Keratinocyte (primary cell): ENCODE measurements around the gene TMEM132E. TPM values are rescaled to one million over a fixed set of nuclear protein-coding genes. Genes with fewer than 3 reads are reported as not detected.

Source experiments
- DNase-seq: peaks from one replicate; pipeline ENCODE4 v3.0.0-alpha.2; 2011; ENCODE audit warnings: low read depth, missing footprints, low spot score
- FAIRE-seq: peaks from 2 replicates; lab custom pipeline; 2011; peaks lifted over from hg19 to GRCh38; lab: Jason Lieb, UNC
- H2AFZ ChIP-seq: 2 replicates; pipeline ENCODE4 v1.6.0; 2012; ENCODE audit warnings: low read length, control low read depth, inconsistent platforms; ENCODE audit not compliant: control insufficient read depth
- H3K27ac ChIP-seq: 2 replicates; pipeline ENCODE4 v1.5.1; 2011; ENCODE audit warnings: low read length; ENCODE audit not compliant: control insufficient read depth, insufficient read depth
- H3K27me3 ChIP-seq: 3 replicates; pipeline ENCODE4 v1.6.0; 2011; ENCODE audit warnings: low read length; ENCODE audit not compliant: control insufficient read depth, insufficient read depth; ENCODE audit errors: extremely low read depth
- H3K36me3 ChIP-seq, 2 experiments: 2 replicates in 1 of 2; 3 replicates in 1 of 2; pipeline ENCODE4 v1.5.1; 2011; ENCODE audit warnings: low read length in 2 of 2, mild to moderate bottlenecking in 1 of 2; ENCODE audit not compliant: control insufficient read depth in 2 of 2, insufficient read depth in 2 of 2; ENCODE audit errors: extremely low read depth in 1 of 2
- H3K4me1 ChIP-seq: 3 replicates; pipeline ENCODE4 v1.5.1; 2011; ENCODE audit warnings: low read length; ENCODE audit not compliant: control insufficient read depth, insufficient read depth; ENCODE audit errors: extremely low read depth
- H3K4me2 ChIP-seq: 3 replicates; pipeline ENCODE4 v1.6.0; 2011; ENCODE audit warnings: low read depth, low read length; ENCODE audit not compliant: control insufficient read depth, insufficient read depth; ENCODE audit errors: extremely low read depth
- H3K4me3 ChIP-seq, 3 experiments: fragments of 200-600 bp in 1 of 3; sonication (generic) in 1 of 3; 2 replicates in 2 of 3; 3 replicates in 1 of 3; pipeline ENCODE4 v1.5.1; 2011 to 2016; ENCODE audit warnings: low read length in 3 of 3, mild to moderate bottlenecking in 3 of 3, control low read depth in 2 of 3, inconsistent platforms in 1 of 3, low read depth in 1 of 3, mixed read lengths in 1 of 3, mixed run types in 1 of 3, moderate library complexity in 1 of 3; ENCODE audit not compliant: control insufficient read depth in 2 of 3, insufficient read depth in 2 of 3; ENCODE audit errors: extremely low read depth in 1 of 3
- H3K79me2 ChIP-seq: 2 replicates; pipeline ENCODE4 v1.6.0; 2012; ENCODE audit warnings: low read length; ENCODE audit not compliant: control insufficient read depth, insufficient read depth
- H3K9ac ChIP-seq: 3 replicates; pipeline ENCODE4 v1.6.0; 2011; ENCODE audit warnings: low read length; ENCODE audit not compliant: control insufficient read depth, insufficient read depth; ENCODE audit errors: extremely low read depth
- H3K9me1 ChIP-seq: 3 replicates; pipeline ENCODE4 v1.6.0; 2011; ENCODE audit warnings: low read length; ENCODE audit not compliant: control insufficient read depth, insufficient read depth; ENCODE audit errors: extremely low read depth
- H3K9me3 ChIP-seq: 2 replicates; pipeline ENCODE4 v1.5.1; 2012; ENCODE audit warnings: low read depth, low read length; ENCODE audit not compliant: control insufficient read depth
- H4K20me1 ChIP-seq: 3 replicates; pipeline ENCODE4 v1.6.0; 2011; ENCODE audit warnings: low read length; ENCODE audit not compliant: control insufficient read depth, insufficient read depth; ENCODE audit errors: extremely low read depth
- EZH2 ChIP-seq: IDR thresholded peaks from one replicate; pipeline ENCODE4 v1.6.1; 2012; ENCODE audit warnings: inconsistent platforms, mild to moderate bottlenecking, low read length, moderate library complexity
- dilution Hi-C: fragments of 300-500 bp; cut with MboI; formaldehyde crosslinking; loops from one replicate; pipeline ENCODE4 v1.7.0; 2020; ENCODE audit warnings: low sequenced_read_pairs; ENCODE audit not compliant: extremely low pct_ligation_motif_present
- polyA plus RNA-seq, 5 experiments: library from polyadenylated mRNA; depleted of rRNA in 3 of 5; stranded (reverse) in 3 of 5; stranded (forward) in 1 of 5; unstranded in 1 of 5; fragments of >200 nt; gene quantifications; 1 replicate in 1 of 5; 2 replicates in 3 of 5; 3 replicates in 1 of 5; pipeline versions ENCODE4 v1.2.1 to v1.2.3, GENCODE V29; 2011 to 2012; ENCODE audit warnings: missing spikeins in 2 of 5, low read depth in 1 of 5, low replicate concordance in 1 of 5
- TF ChIP-seq, protein P1 (sequence below), 3 experiments: IDR thresholded peaks in 1 of 3; conservative IDR thresholded peaks in 1 of 3; optimal IDR thresholded peaks in 1 of 3; 2 replicates in 2 of 3; 3 replicates in 1 of 3; pipeline versions ENCODE3 to v1.5.1; 2011; ENCODE audit warnings: low read length in 3 of 3, mild to moderate bottlenecking in 3 of 3, moderate library complexity in 2 of 3, control low read depth in 1 of 3, inconsistent platforms in 1 of 3; ENCODE audit not compliant: insufficient read depth in 2 of 3; ENCODE audit errors: extremely low read depth in 1 of 3

TMEM132E gene
- polyA plus RNA-seq, 1 donor (not counting 4 experiments of a cell fraction or from before 2014, with no cell fraction given) = not detected

GRCh38 chr17:34656801-34657200 lies 77.4 kb downstream of the TMEM132E start:
- no peak for TF ChIP-seq EZH2
- TF ChIP-seq, protein P1, sequence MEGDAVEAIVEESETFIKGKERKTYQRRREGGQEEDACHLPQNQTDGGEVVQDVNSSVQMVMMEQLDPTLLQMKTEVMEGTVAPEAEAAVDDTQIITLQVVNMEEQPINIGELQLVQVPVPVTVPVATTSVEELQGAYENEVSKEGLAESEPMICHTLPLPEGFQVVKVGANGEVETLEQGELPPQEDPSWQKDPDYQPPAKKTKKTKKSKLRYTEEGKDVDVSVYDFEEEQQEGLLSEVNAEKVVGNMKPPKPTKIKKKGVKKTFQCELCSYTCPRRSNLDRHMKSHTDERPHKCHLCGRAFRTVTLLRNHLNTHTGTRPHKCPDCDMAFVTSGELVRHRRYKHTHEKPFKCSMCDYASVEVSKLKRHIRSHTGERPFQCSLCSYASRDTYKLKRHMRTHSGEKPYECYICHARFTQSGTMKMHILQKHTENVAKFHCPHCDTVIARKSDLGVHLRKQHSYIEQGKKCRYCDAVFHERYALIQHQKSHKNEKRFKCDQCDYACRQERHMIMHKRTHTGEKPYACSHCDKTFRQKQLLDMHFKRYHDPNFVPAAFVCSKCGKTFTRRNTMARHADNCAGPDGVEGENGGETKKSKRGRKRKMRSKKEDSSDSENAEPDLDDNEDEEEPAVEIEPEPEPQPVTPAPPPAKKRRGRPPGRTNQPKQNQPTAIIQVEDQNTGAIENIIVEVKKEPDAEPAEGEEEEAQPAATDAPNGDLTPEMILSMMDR (optimal IDR thresholded peaks at IDR 0.05 in 1 of 3, IDR thresholded peaks at IDR 0.05 in 1 of 3, conservative IDR thresholded peaks at IDR 0.05 in 1 of 3; ENCODE audit: extremely low read depth in 1 of 3, insufficient read depth in 2 of 3, low read length in 3 of 3) = no peak
- Histone ChIP-seq H3K4me2 (no peak overlapping the region), H3K4me3 (no peak overlapping the region), H3K79me2 (no peaks in the 10 kb centered on the region), H3K4me1 (no peaks in the 10 kb centered on the region), H4K20me1 (no peaks in the 10 kb centered on the region), H3K9me1 (no peaks in the 10 kb centered on the region), H3K36me3 (no peaks in the 10 kb centered on the region), H3K27me3 (peaks cover 3% of the 10 kb centered on the region), H3K27ac (no peak overlapping the region), H3K9me3 (no peaks in the 10 kb centered on the region), H3K9ac (no peak overlapping the region), H2AFZ (no peak overlapping the region)
- dilution Hi-C loops = no loop called here
- no peak for DNase-seq
- no peak for FAIRE-seq

GRCh38 chr17:34658811-34659560 lies 79.6 kb downstream of the TMEM132E start:
- no peaks in the 10 kb centered on the region for H3K27me3 ChIP-seq
- no peak overlapping the region for H3K4me3 ChIP-seq
- H2AFZ ChIP-seq = no peak overlapping the region
- H3K79me2 ChIP-seq = no peaks in the 10 kb centered on the region
- no peaks in the 10 kb centered on the region for H4K20me1 ChIP-seq
- TF ChIP-seq, protein P1 (optimal IDR thresholded peaks at IDR 0.05 in 1 of 3, IDR thresholded peaks at IDR 0.05 in 1 of 3, conservative IDR thresholded peaks at IDR 0.05 in 1 of 3; ENCODE audit: extremely low read depth in 1 of 3, insufficient read depth in 2 of 3, low read length in 3 of 3) = no peak
- no peak for TF ChIP-seq EZH2
- FAIRE-seq (no peak), DNase-seq (no peak)
- H3K4me1 ChIP-seq = no peaks in the 10 kb centered on the region
- H3K27ac ChIP-seq = no peak overlapping the region
- H3K36me3 ChIP-seq = no peaks in the 10 kb centered on the region
- dilution Hi-C loops = no loop called here
- no peaks in the 10 kb centered on the region for H3K9me1 ChIP-seq
- H3K9ac ChIP-seq = no peak overlapping the region
- H3K4me2 ChIP-seq = no peak overlapping the region
- no peaks in the 10 kb centered on the region for H3K9me3 ChIP-seq
